Measurements from ENCODE around the gene RACGAP1.

The RACGAP1 gene

DNA sequence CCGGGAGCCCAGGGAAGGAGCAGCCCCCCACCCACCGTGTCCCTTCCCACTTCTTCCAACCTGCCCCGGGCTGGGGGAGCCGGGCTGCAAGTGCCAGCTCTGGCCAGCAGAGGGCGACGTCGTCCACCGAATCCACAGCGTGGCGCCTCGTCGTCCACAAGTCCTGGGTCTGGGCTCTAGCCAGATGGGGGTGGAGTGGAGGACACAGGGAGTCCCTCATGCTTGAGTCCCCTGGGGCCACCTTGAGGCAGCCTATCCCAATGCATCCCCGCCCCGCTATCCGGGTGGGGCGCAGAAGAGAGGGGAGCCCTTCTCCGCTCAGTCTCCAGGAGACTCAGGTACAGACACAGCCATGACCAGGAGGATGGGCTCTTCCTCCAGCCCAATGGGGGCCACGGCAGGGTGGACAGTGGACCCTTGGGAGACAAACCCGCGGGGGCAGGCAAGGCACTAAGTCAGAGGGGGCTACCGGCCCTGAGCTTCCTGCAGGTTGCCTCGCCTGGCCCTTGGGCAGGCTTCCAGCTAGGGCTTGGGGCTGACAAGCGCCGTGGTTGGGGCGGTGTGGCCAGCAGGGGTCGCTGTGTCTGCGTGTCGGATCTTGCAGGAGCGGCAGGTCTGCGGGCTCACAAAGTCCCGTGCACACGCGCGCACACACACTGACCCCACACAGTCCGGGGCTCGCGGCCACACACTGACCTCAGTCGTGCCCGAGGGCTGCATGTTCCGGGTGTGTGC is 58.1 kb downstream of the RACGAP1 start:
- DNase-seq: peak; percentile 96

DNA sequence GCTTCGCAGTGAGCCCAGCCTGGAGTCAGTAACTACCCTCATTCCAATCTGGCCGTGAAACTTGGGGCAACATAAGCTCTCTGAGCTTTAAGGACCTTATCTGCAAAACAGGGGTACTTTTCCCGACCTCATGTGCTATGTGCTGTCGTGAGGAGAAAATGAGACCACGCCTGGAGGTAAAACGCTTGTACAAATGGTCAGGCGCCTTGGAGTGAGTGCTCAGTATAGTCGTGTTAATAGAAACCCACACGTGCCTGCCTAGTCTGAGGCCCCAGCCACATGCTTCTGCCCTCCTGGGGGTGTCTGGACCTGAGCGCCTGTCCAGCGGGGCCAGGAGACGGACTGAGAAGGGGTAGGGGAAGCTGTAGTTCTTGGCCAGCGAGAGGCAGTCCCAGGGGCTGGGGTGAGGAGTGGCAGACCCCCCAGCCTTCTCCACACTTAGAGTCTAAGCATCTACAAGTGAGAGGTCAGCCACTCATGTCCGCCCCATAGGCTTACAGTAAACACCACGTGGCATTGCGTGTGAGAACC is 58.7 kb downstream of the RACGAP1 start:
- no peak for DNase-seq

DNA sequence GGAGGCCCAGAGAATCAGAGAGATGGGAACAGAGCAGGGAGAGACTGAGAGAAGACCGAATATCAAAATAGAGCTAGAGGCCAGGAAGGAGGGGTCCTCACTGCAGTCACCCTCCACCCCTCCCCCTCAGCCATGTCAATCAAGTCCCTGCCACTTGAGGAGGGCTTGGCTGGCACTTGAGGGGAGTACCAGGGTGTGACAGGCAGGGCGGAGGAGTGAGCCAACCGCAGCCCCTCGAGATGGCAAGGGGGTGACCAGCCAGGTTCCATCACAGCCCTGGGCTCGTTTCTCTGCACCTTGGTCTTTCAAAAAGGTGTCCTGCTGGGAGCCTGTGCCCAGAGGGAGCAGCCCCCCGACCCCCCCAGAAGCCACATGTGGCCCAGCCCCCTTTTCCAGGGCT is 59.5 kb downstream of the RACGAP1 start:
- DNase-seq: no peak

GRCh38 chr12:49964849-49965624 is 60.3 kb downstream of the RACGAP1 start:
- DNase-seq: no peak

- no peak for DNase-seq
Observed at GRCh38 chr12:49963976-49964815, 61.1 kb downstream of the RACGAP1 start.

GRCh38 chr12:49962861-49963765 is 62.2 kb downstream of the RACGAP1 start:
- DNase-seq: no peak

- DNase-seq: no peak
Observed at GRCh38 chr12:49961993-49962764, 63.1 kb downstream of the RACGAP1 start.

DNA sequence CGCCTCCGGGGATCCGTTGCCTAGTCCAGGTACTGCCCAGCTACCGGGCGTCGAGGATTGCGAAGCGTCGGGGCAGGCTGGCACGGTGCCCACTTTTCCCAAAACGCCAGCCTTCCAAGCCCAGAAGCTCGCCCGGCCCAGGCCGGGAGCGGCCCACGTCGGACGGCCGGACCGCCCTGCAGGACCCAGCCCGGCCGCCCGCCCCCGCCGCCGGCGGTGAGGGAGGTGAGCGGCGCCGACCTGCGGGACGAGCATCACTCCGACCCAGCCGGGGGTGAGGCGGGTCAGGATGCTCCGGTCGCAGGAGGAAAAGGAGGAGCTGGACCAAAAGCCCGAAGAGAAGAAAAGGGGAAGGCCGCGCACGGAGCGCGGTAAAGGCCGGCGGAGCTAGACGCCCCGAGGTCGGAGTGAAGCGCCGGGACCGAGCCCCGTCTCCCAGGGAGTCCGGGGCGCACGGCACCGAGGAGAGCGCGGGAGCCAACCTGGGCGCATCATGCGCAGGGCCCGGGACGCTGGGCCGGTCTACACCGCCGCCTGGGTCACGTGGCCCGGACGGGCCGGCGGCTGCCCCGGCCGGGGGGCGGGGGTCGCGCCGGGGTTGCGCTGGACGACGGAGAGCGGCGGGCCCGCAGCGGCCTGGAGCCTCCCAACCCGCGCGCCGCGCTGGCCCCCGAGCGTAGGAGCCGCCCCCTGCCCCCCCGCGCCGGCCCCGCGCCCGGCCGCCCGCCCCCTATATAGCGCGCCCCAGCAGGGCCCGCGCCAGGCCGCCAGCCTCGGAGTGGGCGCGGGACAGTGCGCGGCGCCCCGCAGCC is 64.0 kb downstream of the RACGAP1 start, which contains the start of gene AQP5:
Gene AQP5, plus strand, starts transcription at position 762 of the 812 bp plus-strand sequence. CDS start 146 bp downstream, outside the sequence.
- DNase-seq: no peak

DNA sequence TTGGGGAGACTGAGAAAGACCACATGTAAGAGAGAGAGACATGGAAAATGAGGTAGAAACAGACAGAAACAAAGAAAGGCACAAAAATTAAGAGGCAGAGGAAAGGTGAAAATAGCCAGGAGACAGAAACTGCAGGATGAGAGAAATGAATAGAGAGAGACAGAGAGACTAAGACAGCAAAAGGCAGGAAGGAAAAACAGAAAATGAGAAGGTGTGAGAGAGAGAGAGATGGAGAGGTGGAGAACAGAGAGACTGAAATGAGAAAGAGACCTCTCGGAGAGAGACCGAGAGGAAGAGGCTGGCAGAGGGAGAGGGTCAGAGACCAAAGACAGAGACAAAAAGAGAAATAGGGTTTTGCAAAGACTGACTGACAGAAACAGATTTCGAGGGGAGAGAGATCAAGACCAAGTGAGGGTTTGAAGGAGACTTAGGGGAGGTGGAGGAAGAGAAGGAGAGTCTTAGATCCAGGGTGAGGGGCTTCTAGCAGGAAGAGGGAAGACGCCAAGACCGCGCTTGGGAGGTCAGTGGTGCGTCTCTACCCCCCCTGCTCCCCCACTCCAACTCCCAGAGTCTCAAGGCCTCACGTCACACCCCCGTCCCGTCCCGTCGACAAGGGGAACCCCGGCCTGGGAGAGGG is 64.7 kb downstream of the RACGAP1 start:
- no peak for DNase-seq

- DNase-seq: peak; percentile 64
Observed at GRCh38 chr12:49959685-49960473, 65.4 kb downstream of the RACGAP1 start.

- no peak for DNase-seq
Observed at GRCh38 chr12:49957570-49957967, 67.7 kb downstream of the RACGAP1 start.

GRCh38 chr12:49956663-49957569 is 68.4 kb downstream of the RACGAP1 start:
- no peak for DNase-seq

DNA sequence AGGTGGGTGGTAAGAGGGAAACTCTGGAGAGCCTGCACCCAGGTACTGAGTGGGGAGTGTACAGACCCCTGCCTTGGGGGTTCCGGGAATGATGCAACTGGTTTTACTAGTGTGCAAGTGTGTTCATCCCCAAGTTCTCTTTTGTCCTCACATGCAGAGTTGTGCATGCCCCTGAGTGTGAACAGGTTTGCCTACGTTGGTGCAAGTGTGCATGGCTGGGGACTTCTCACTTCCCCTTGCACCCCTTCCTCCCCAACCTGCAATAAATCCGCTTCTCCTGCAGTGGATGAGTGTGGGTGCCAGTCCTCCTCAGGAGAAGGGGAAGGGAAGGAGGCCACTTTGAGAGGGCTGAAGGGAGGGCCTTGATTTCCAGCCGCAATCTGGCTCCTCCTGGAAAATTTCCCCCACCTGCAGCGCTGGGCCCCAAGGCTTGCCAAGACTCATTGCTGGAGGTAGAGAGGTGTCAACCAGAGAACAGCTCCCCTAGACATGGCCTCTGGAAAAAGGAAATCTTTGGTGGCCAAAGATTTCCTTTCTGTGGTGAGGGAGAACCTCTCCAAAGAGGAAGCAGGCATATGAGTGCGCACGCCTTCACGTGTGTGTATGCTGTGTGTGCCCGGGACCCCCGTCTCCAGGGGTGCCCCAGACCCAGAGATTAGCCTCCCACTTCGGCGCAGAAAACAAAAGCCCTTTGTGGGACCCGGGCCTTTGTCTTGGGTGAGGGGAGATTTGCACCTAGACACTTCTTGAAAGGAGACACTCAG is 69.2 kb downstream of the RACGAP1 start:
- no peak for DNase-seq

- DNase-seq: no peak
Observed at GRCh38 chr12:49954863-49955830, 70.1 kb downstream of the RACGAP1 start.

All from eye (tissue), 1 donor.